Ishikawa (cell line): ENCODE results near the gene EFEMP1.
A peak's percentile ranks its signal among the peaks of the same experiment; 100 is the strongest.

Experiments used
- CREB1 ChIP-seq: IDR thresholded peaks from 2 replicates; pipeline ENCODE4 v1.6.1; 2012; ENCODE audit warnings: low read depth
- EGR1 ChIP-seq: IDR thresholded peaks from 2 replicates; pipeline ENCODE4 v1.6.1; 2012
- EP300 ChIP-seq: IDR thresholded peaks from 2 replicates; pipeline ENCODE4 v1.6.1; 2012; ENCODE audit warnings: borderline replicate concordance
- FOXM1 ChIP-seq: IDR thresholded peaks from 2 replicates; pipeline ENCODE4 v1.6.1; 2012; ENCODE audit warnings: low read depth, borderline replicate concordance
- MAX ChIP-seq: IDR thresholded peaks from 2 replicates; pipeline ENCODE4 v1.6.1; 2012
- NFIC ChIP-seq: IDR thresholded peaks from 2 replicates; pipeline ENCODE4 v1.6.1; 2012
- RAD21 ChIP-seq: IDR thresholded peaks from 2 replicates; pipeline ENCODE4 v1.6.1; 2012; ENCODE audit warnings: low read depth
- REST ChIP-seq: IDR thresholded peaks from 2 replicates; pipeline ENCODE4 v1.6.1; 2012; ENCODE audit warnings: low read depth, mild to moderate bottlenecking
- TAF1 ChIP-seq: IDR thresholded peaks from 2 replicates; pipeline ENCODE4 v1.6.1; 2012; ENCODE audit warnings: low read depth, mild to moderate bottlenecking
- TCF12 ChIP-seq: IDR thresholded peaks from 2 replicates; pipeline ENCODE4 v1.6.1; 2012; ENCODE audit warnings: low read depth
- TEAD4 ChIP-seq: IDR thresholded peaks from 2 replicates; pipeline ENCODE4 v1.6.1; 2012
- USF1 ChIP-seq: IDR thresholded peaks from 2 replicates; pipeline ENCODE4 v1.6.1; 2012
- YY1 ChIP-seq: IDR thresholded peaks from 2 replicates; pipeline ENCODE4 v1.6.1; 2012; ENCODE audit warnings: low read depth
- ZBTB7A ChIP-seq: IDR thresholded peaks from 2 replicates; pipeline ENCODE4 v1.6.1; 2012; ENCODE audit warnings: low read depth

EFEMP1 gene

GRCh38 chr2:55902971-55903370 is 20.6 kb downstream of the EFEMP1 start:
- peak; percentile 4; the same call in 1 of the 2 replicates for TF ChIP-seq TEAD4
- no peak for TF ChIP-seq TAF1

- TF ChIP-seq TAF1 = no peak
Observed at GRCh38 chr2:55902429-55902828, 21.2 kb downstream of the EFEMP1 start.

- TF ChIP-seq FOXM1 (no peak), EGR1 (no peak), MAX (no peak), EP300 (no peak), ZBTB7A (no peak), RAD21 (no peak), TAF1 (no peak), REST (no peak), NFIC (no peak), TEAD4 (no peak), TCF12 (no peak), YY1 (no peak), CREB1 (no peak)
Observed at GRCh38 chr2:55901941-55902340, 21.6 kb downstream of the EFEMP1 start.

GRCh38 chr2:55901322-55901721 is 22.3 kb downstream of the EFEMP1 start:
- TF ChIP-seq CREB1 = no peak
- no peak for TF ChIP-seq TCF12
- no peak for TF ChIP-seq TEAD4
- no peak for TF ChIP-seq USF1
- no peak for TF ChIP-seq YY1
- no peak for TF ChIP-seq EP300
- TF ChIP-seq FOXM1 = no peak
- no peak for TF ChIP-seq ZBTB7A
- TF ChIP-seq TAF1 = no peak
- TF ChIP-seq MAX = no peak
- no peak for TF ChIP-seq NFIC

GRCh38 chr2:55899881-55900280 is 23.7 kb downstream of the EFEMP1 start:
- TF ChIP-seq TCF12 = no peak
- TF ChIP-seq TAF1 = no peak
- TF ChIP-seq REST = no peak
- TF ChIP-seq RAD21 = no peak
- no peak for TF ChIP-seq MAX
- no peak for TF ChIP-seq FOXM1
- TF ChIP-seq EGR1 = no peak

GRCh38 chr2:55898386-55899040 is 25.1 kb downstream of the EFEMP1 start:
- TF ChIP-seq RAD21 = no peak
- TF ChIP-seq CREB1 = no peak
- TF ChIP-seq TEAD4 = no peak
- TF ChIP-seq FOXM1 = no peak
- no peak for TF ChIP-seq YY1
- no peak for TF ChIP-seq EP300

GRCh38 chr2:55896633-55897032 is 26.9 kb downstream of the EFEMP1 start:
- TF ChIP-seq EGR1 = no peak
- no peak for TF ChIP-seq RAD21
- TF ChIP-seq FOXM1 = no peak
- no peak for TF ChIP-seq REST
- TF ChIP-seq TAF1 = no peak
- TF ChIP-seq CREB1 = no peak
